GM12878 (cell line): Measurements from ENCODE around the gene HSFX2. TPM values are rescaled to one million over a fixed set of nuclear protein-coding genes. Genes with fewer than 3 reads are reported as not detected.
A peak's percentile ranks its signal among the peaks of the same experiment; 100 is the strongest.
"Not testable (repeated sequence)": the region's sequence is repeated elsewhere in the genome, so short reads cannot be mapped to it uniquely, and the experiment has no call there.

Experiments used
- ATAC-seq: fragments of 200-7000 bp; cut with Tn5 transposase; 3 replicates; pipeline ENCODE4 v1.9.1; 2020; ENCODE audit warnings: mild to moderate bottlenecking, moderate library complexity
- BruUV-seq: library from RNA; stranded (reverse); fragments of 400-500 nt; replicated peaks from 2 replicates; lab custom pipeline; 2021; lab: Mats Ljungman, UMichigan
- CTCF ChIA-PET: fragments of 300-600 bp; sonication (Branson Sonifier 250); formaldehyde crosslinking; extraction: SDS; loops from one replicate; lab custom pipeline; 2021; ENCODE audit warnings: inconsistent platforms; lab: Yijun Ruan, JAX
- POLR2A ChIA-PET: fragments of 350-600 bp; formaldehyde crosslinking; extraction: SDS; loops from one replicate; lab custom pipeline; 2021; ENCODE audit warnings: inconsistent platforms; lab: Charles Lee
- RAD21 ChIA-PET: fragments of 300-600 bp; sonication (Branson Sonifier 250); formaldehyde crosslinking; loops from one replicate; lab custom pipeline; 2023; ENCODE audit warnings: antibody characterized with exemption; ENCODE audit not compliant: unreplicated experiment; lab: Charles Lee
- SMC1A ChIA-PET: fragments of 300-600 bp; sonication (Branson Sonifier 250); formaldehyde crosslinking; loops from one replicate; lab custom pipeline; 2023; ENCODE audit not compliant: unreplicated experiment, uncharacterized antibody; lab: Charles Lee
- DNase-seq: peaks from one replicate; pipeline ENCODE4 v3.0.0-alpha.2; 2011; ENCODE audit warnings: low read depth, low spot score
- FAIRE-seq: peaks from 3 replicates; lab custom pipeline; 2011; peaks lifted over from hg19 to GRCh38; lab: Jason Lieb, UNC
- H2AFZ ChIP-seq: 2 replicates; pipeline ENCODE4 v1.6.0; 2011; ENCODE audit warnings: low read depth, low read length, control low read depth; ENCODE audit not compliant: control insufficient read depth
- H3K27ac ChIP-seq: 2 replicates; pipeline ENCODE4 v1.5.1; 2011; ENCODE audit warnings: control low read depth; ENCODE audit not compliant: control insufficient read depth, insufficient read depth
- H3K27me3 ChIP-seq, 2 experiments: replicated peaks in 1 of 2; 2 replicates each; pipeline versions ENCODE4 v1.6.0 to v1.6.1; 2011; ENCODE audit warnings: low read length in 1 of 2; ENCODE audit not compliant: control insufficient read depth in 2 of 2, insufficient read depth in 2 of 2
- H3K36me3 ChIP-seq, 2 experiments: 2 replicates each; pipeline ENCODE4 v1.5.1; 2011; ENCODE audit warnings: low read length in 1 of 2; ENCODE audit not compliant: control insufficient read depth in 2 of 2, insufficient read depth in 2 of 2
- H3K4me1 ChIP-seq: 2 replicates; pipeline ENCODE4 v1.6.1; 2011; ENCODE audit warnings: mild to moderate bottlenecking, low read length, moderate library complexity, mixed read lengths; ENCODE audit not compliant: control insufficient read depth, insufficient read depth
- H3K4me2 ChIP-seq: 2 replicates; pipeline ENCODE4 v1.6.0; 2011; ENCODE audit warnings: control low read depth; ENCODE audit not compliant: control insufficient read depth, insufficient read depth
- H3K4me3 ChIP-seq: fragments of 200-600 bp; sonication (generic); 2 replicates; pipeline ENCODE4 v1.5.1; 2016
- H3K79me2 ChIP-seq: 2 replicates; pipeline ENCODE4 v1.6.0; 2011; ENCODE audit warnings: low read length; ENCODE audit not compliant: control insufficient read depth, insufficient read depth
- H3K9ac ChIP-seq: 2 replicates; pipeline ENCODE4 v1.8.0; 2011; ENCODE audit warnings: low read length, control low read depth, mixed read lengths; ENCODE audit not compliant: control insufficient read depth, insufficient read depth
- H3K9me3 ChIP-seq: replicated peaks from 3 replicates; pipeline ENCODE4 v1.5.1; 2011; ENCODE audit warnings: mild to moderate bottlenecking, low read length; ENCODE audit not compliant: control insufficient read depth, insufficient read depth
- H4K20me1 ChIP-seq: 2 replicates; pipeline ENCODE4 v1.6.0; 2011; ENCODE audit not compliant: control insufficient read depth, insufficient read depth
- BHLHE40 ChIP-seq, 2 experiments: fragments of 450-650 bp in 1 of 2; IDR thresholded peaks; 2 replicates each; pipeline ENCODE4 v1.6.1; 2011 to 2017; ENCODE audit warnings: low read depth in 2 of 2, borderline replicate concordance in 1 of 2, improper control_type of control experiment in 1 of 2, low read length in 1 of 2, mild to moderate bottlenecking in 1 of 2
- SPI1 ChIP-seq: IDR thresholded peaks from 2 replicates; pipeline ENCODE4 v1.6.1; 2011; ENCODE audit warnings: low read depth, mild to moderate bottlenecking, low read length, moderate library complexity, borderline replicate concordance; ENCODE audit not compliant: insufficient read depth
- WGBS: methylation state at CpG from one replicate; pipeline ENCODE4 v1.1.6; 2016; ENCODE audit warnings: low lambda C conversion rate; ENCODE audit not compliant: insufficient replicate concordance, insufficient coverage; ENCODE audit errors: missing lambda C conversion rate; 5-methylcytosine and 5-hydroxymethylcytosine counted together
- in situ Hi-C: fragments of 300-500 bp; cut with MboI; formaldehyde crosslinking; loops from 9 replicates; pipeline ENCODE4 v1.14.3; 2018; ENCODE audit warnings: mixed read lengths
- intact Hi-C: fragments of 100-400 bp; cut with micrococcal nuclease; formaldehyde crosslinking; loops from one replicate; pipeline ENCODE4 v1.14.2; 2022; ENCODE audit not compliant: unreplicated experiment
- polyA plus RNA-seq, 11 experiments: library from polyadenylated mRNA; depleted of rRNA in 4 of 11; unstranded in 6 of 11; stranded (reverse) in 5 of 11; fragments of >200 nt; fragmentation: Nextera tagmentation in 4 of 11; fragmentation: Illumina TruSeq in 1 of 11; extraction: Ambion mirVana in 4 of 11; extraction: Trizol in 1 of 11; gene quantifications; 1 replicate in 1 of 11; 2 replicates in 10 of 11; pipeline versions ENCODE4 v1.2.1 to v1.2.3, GENCODE V29; 2011 to 2016; ENCODE audit warnings: inconsistent platforms in 2 of 11, missing spikeins in 2 of 11, low read depth in 1 of 11
- total RNA-seq, 4 experiments: library from RNA; depleted of rRNA in 3 of 4; stranded (reverse); fragments of >200 nt in 3 of 4; fragmentation: Illumina TruSeq in 1 of 4; extraction: Trizol in 1 of 4; gene quantifications; 2 replicates each; pipeline versions ENCODE4 v1.2.1 to v1.2.3, GENCODE V29; 2013 to 2021
- TF ChIP-seq, protein P1 (sequence below): fragments of 450-650 bp; IDR thresholded peaks from 2 replicates; pipeline ENCODE4 v1.6.1; 2017; ENCODE audit warnings: mild to moderate bottlenecking, moderate library complexity

The HSFX2 gene
- total and polyA plus RNA-seq, 10 of the 15 experiments (the other 5 are each of a cell fraction or from before 2014, with no cell fraction given) = 0.07 to 0.18 (median 0.14) TPM; not detected in 7

DNA sequence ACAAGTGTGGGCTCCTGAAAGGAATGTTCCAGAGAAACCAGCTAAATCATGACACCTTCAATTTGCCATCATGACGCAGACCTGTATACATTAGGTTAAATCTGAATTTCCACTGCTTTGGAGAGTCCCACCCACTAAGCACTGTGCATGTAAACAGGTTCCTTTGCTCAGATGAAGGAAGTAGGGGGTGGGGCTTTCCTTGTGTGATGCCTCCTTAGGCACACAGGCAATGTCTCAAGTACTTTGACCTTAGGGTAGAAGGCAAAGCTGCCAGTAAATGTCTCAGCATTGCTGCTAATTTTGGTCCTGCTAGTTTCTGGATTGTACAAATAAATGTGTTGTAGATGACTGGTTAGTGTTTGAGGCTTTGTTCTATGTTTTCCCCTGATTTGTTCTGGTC, 48.2 kb downstream of the HSFX2 start:
- DNase-seq, RAD21 ChIA-PET, ATAC-seq, H3K4me2 ChIP-seq, CTCF ChIA-PET, H3K27ac ChIP-seq, POLR2A ChIA-PET, H3K79me2 ChIP-seq, FAIRE-seq, SMC1A ChIA-PET, H3K27me3 ChIP-seq, BruUV-seq, H3K4me3 ChIP-seq, intact Hi-C loops, H3K9me3 ChIP-seq, H4K20me1 ChIP-seq, H3K4me1 ChIP-seq, in situ Hi-C loops, H3K36me3 ChIP-seq, H2AFZ ChIP-seq, H3K9ac ChIP-seq: not testable (repeated sequence)
- 27% methylated on average over 1 of the region's 1 CpG for WGBS

DNA sequence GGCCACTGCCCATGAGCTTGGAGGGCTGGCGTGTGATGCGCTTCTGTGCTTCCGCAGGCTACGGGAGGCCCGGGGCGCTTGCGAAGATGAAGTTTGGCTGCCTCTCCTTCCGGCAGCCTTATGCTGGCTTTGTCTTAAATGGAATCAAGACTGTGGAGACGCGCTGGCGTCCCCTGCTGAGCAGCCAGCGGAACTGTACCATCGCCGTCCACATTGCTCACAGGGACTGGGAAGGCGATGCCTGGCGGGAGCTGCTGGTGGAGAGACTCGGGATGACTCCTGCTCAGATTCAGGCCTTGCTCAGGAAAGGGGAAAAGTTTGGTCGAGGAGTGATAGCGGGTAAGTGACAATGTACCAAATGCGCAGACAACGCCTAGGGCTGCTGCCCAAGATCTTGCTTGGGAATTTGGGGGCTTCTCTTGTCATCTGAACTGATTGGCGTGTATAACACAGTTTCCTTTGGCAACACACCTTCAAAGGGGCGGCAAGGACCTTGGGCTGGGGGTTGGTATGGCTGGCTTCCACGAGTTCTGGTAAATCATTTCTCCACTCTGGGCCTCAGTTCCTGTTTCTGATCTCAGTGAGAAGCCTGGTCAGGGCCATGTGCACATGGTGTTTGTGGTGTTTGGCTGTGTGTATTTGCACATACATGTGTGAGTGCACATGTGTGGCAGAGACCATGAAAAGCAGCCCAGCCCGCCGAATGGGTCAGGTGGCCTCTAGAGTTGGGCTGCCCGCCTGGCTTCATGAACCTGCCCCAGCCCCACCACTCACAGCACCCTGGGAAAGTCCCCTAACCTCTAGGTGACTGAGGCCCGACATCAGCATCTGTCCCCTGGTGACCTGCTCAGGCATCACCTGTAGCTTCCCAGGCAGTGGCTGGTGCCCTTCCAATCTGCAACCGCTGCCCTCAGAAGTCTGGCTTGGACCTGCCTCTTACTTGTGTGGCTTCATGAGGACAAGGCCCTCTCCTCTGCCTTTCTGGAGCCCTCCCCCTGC, 49.3 kb downstream of the HSFX2 start:
- H3K9ac ChIP-seq, DNase-seq, H3K9me3 ChIP-seq, BruUV-seq, H4K20me1 ChIP-seq, POLR2A ChIA-PET, H3K4me1 ChIP-seq, intact Hi-C loops, FAIRE-seq, H3K4me2 ChIP-seq, H2AFZ ChIP-seq, in situ Hi-C loops, CTCF ChIA-PET, H3K36me3 ChIP-seq, SMC1A ChIA-PET, RAD21 ChIA-PET, H3K27me3 ChIP-seq, H3K27ac ChIP-seq, H3K79me2 ChIP-seq, H3K4me3 ChIP-seq: not testable (repeated sequence)
- ATAC-seq = peak; percentile 57
- TF ChIP-seq, protein P1, sequence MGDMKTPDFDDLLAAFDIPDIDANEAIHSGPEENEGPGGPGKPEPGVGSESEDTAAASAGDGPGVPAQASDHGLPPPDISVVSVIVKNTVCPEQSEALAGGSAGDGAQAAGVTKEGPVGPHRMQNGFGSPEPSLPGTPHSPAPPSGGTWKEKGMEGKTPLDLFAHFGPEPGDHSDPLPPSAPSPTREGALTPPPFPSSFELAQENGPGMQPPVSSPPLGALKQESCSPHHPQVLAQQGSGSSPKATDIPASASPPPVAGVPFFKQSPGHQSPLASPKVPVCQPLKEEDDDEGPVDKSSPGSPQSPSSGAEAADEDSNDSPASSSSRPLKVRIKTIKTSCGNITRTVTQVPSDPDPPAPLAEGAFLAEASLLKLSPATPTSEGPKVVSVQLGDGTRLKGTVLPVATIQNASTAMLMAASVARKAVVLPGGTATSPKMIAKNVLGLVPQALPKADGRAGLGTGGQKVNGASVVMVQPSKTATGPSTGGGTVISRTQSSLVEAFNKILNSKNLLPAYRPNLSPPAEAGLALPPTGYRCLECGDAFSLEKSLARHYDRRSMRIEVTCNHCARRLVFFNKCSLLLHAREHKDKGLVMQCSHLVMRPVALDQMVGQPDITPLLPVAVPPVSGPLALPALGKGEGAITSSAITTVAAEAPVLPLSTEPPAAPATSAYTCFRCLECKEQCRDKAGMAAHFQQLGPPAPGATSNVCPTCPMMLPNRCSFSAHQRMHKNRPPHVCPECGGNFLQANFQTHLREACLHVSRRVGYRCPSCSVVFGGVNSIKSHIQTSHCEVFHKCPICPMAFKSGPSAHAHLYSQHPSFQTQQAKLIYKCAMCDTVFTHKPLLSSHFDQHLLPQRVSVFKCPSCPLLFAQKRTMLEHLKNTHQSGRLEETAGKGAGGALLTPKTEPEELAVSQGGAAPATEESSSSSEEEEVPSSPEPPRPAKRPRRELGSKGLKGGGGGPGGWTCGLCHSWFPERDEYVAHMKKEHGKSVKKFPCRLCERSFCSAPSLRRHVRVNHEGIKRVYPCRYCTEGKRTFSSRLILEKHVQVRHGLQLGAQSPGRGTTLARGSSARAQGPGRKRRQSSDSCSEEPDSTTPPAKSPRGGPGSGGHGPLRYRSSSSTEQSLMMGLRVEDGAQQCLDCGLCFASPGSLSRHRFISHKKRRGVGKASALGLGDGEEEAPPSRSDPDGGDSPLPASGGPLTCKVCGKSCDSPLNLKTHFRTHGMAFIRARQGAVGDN = 0 out of 2 replicates have a peak, but pooled peaks have one; percentile 20
- TF ChIP-seq SPI1 (peak; percentile 30; the same call in 1 of the 2 replicates), BHLHE40 (IDR thresholded peaks at IDR 0.05; ENCODE audit: borderline replicate concordance in 1 of 2, low read depth in 2 of 2, low read length in 1 of 2) (peak in 1 of 2 experiments; percentile 21; a peak in 1 of 4 replicates)
- WGBS = 63% methylated on average over 12 of the region's 29 CpGs
